ENCODE measurements around the gene PTPRN2.

- no peak for TF ChIP-seq EZH2 (IDR thresholded peaks at IDR 0.05; ENCODE audit: low read depth)
- no peak for TF ChIP-seq CTCF (conservative IDR thresholded peaks at IDR 0.05)
Measured at GRCh38 chr7:158439035-158439434, 148.6 kb downstream of the PTPRN2 start.

Measured in PC-9 (cell line).